K562 (cell line): ENCODE measurements around the gene MAB21L2. TPM values are rescaled to one million over a fixed set of nuclear protein-coding genes. Genes with fewer than 3 reads are reported as not detected.

ENCODE experiments used
- CEBPG ChIP-seq, 3 experiments: fragments of 200-800 bp in 1 of 3; sonication (Bioruptor generic) in 1 of 3; sonication (generic) in 1 of 3; formaldehyde crosslinking in 1 of 3; IDR thresholded peaks in 2 of 3; conservative IDR thresholded peaks in 1 of 3; 2 replicates each; pipeline versions ENCODE4 v1.6.1 to v1.8.0; 2016 to 2022; ENCODE audit warnings: missing compliant biosample characterization in 2 of 3, missing genetic modification characterization in 2 of 3, mild to moderate bottlenecking in 1 of 3, missing genetic modification reagents in 1 of 3
- DPF2 ChIP-seq: fragments of 450-650 bp; IDR thresholded peaks from 2 replicates; pipeline ENCODE4 v1.6.1; 2016
- GATAD2A ChIP-seq: fragments of 450-650 bp; IDR thresholded peaks from 2 replicates; pipeline ENCODE4 v1.6.1; 2017
- MCM3 ChIP-seq: fragments of 450-650 bp; IDR thresholded peaks from 2 replicates; pipeline ENCODE4 v1.6.1; 2016
- MYC ChIP-seq, 2 experiments: fragments of 250-450 bp in 1 of 2; sonication (Bioruptor Pico) in 1 of 2; IDR thresholded peaks; 2 replicates each; pipeline versions ENCODE4 v1.5.1 to v1.6.1; 2012 to 2021; ENCODE audit warnings: low read depth in 2 of 2, borderline replicate concordance in 1 of 2, improper control_type of control experiment in 1 of 2, low read length in 1 of 2, mild to moderate bottlenecking in 1 of 2, moderate library complexity in 1 of 2
- PHF20 ChIP-seq: fragments of 450-650 bp; IDR thresholded peaks from 2 replicates; pipeline ENCODE4 v1.6.1; 2018; ENCODE audit not compliant: partially characterized antibody
- POLR2A ChIP-seq: fragments of 450-650 bp; conservative IDR thresholded peaks from 2 replicates; pipeline ENCODE4 v1.6.1; 2016
- RBM22 ChIP-seq: fragments of 200-400 bp; formaldehyde crosslinking; IDR thresholded peaks from 2 replicates; pipeline ENCODE4 v1.6.1; 2018; ENCODE audit warnings: low read length, low read depth; ENCODE audit not compliant: poor library complexity, severe bottlenecking
- SMARCA5 ChIP-seq: fragments of 450-650 bp; IDR thresholded peaks from 2 replicates; pipeline ENCODE4 v1.6.1; 2016
- SMARCE1 ChIP-seq: fragments of 450-650 bp; IDR thresholded peaks from 2 replicates; pipeline ENCODE4 v1.7.1; 2016; ENCODE audit warnings: mild to moderate bottlenecking
- SRSF9 ChIP-seq: fragments of 200-400 bp; formaldehyde crosslinking; IDR thresholded peaks from 2 replicates; pipeline ENCODE4 v1.6.1; 2017; ENCODE audit warnings: low read depth, low read length, borderline replicate concordance
- TAF15 ChIP-seq: fragments of 200-400 bp; formaldehyde crosslinking; IDR thresholded peaks from 2 replicates; pipeline ENCODE4 v1.6.1; 2017; ENCODE audit warnings: mild to moderate bottlenecking, low read depth, low read length, moderate library complexity
- VEZF1 ChIP-seq: fragments of 200-800 bp; sonication (Bioruptor generic); IDR thresholded peaks from 2 replicates; pipeline ENCODE4 v1.6.1; 2017; ENCODE audit warnings: missing genetic modification characterization, missing compliant biosample characterization
- ZBTB40 ChIP-seq, 2 experiments: fragments of 450-650 bp in 1 of 2; sonication (generic) in 1 of 2; formaldehyde crosslinking in 1 of 2; IDR thresholded peaks; 2 replicates each; pipeline versions ENCODE4 v1.7.1 to v1.9.0; 2016 to 2022; ENCODE audit warnings: inconsistent platforms in 1 of 2, mild to moderate bottlenecking in 1 of 2, missing genetic modification reagents in 1 of 2
- ZC3H4 ChIP-seq: sonication (generic); formaldehyde crosslinking; IDR thresholded peaks from 2 replicates; pipeline ENCODE4 v1.9.0; 2021; ENCODE audit warnings: missing genetic modification reagents, borderline replicate concordance
- ZNF324 ChIP-seq: fragments of 250-450 bp; sonication (Bioruptor Pico); IDR thresholded peaks from 2 replicates; pipeline ENCODE4 v1.4.0; 2020; ENCODE audit warnings: mild to moderate bottlenecking
- polyA plus RNA-seq, 8 experiments: library from polyadenylated mRNA; depleted of rRNA in 4 of 8; stranded (reverse) in 5 of 8; unstranded in 3 of 8; fragments of >200 nt; fragmentation: Nextera tagmentation in 2 of 8; fragmentation: Illumina TruSeq in 1 of 8; extraction: Ambion mirVana in 2 of 8; extraction: Trizol in 1 of 8; gene quantifications; 2 replicates each; pipeline versions ENCODE4 v1.2.1 to v1.2.3, GENCODE V29; 2011 to 2014; ENCODE audit warnings: inconsistent platforms in 1 of 8, missing spikeins in 1 of 8
- total RNA-seq, 7 experiments: library from RNA; depleted of rRNA in 6 of 7; stranded (reverse); fragments of >200 nt in 6 of 7; fragmentation: Illumina TruSeq in 2 of 7; extraction: Trizol in 2 of 7; gene quantifications; 2 replicates each; pipeline versions ENCODE4 v1.2.1 to v1.2.3, GENCODE V29; 2011 to 2021; ENCODE audit warnings: low replicate concordance in 1 of 7

MAB21L2 gene
- total and polyA plus RNA-seq, 9 of the 15 experiments (the other 6 are each of a cell fraction or from before 2014, with no cell fraction given): not detected

GRCh38 chr4:150547154-150547838, 34.7 kb upstream of the MAB21L2 start (continued):
- TF ChIP-seq SMARCE1 (peak; percentile 50; the same call in 1 of the 2 replicates), POLR2A (no peak), SMARCA5 (peak; percentile 45; the same call in 1 of the 2 replicates), ZNF324 (CRISPR knock-in tag) (no peak), CEBPG (CRISPR knock-in tag; IDR thresholded peaks at IDR 0.05) (no peak), CEBPG (tag; conservative IDR thresholded peaks at IDR 0.05 in 1 of 2, IDR thresholded peaks at IDR 0.05 in 1 of 2) (0 out of 4 replicates have a peak, but pooled peaks of 1 of the 2 experiments have one; percentile 21), GATAD2A (0 out of 2 replicates have a peak, but pooled peaks have one; percentile 47), ZBTB40 (IDR thresholded peaks at IDR 0.05) (0 out of 2 replicates have a peak, but pooled peaks have one; percentile 8), ZBTB40 (CRISPR knock-in tag; IDR thresholded peaks at IDR 0.05) (no peak), VEZF1 (CRISPR knock-in tag) (no peak), MCM3 (no peak), RBM22 (no peak), MYC (IDR thresholded peaks at IDR 0.05; ENCODE audit: low read depth, low read length) (no peak), MYC (CRISPR knock-in tag; IDR thresholded peaks at IDR 0.05; ENCODE audit: borderline replicate concordance, low read depth) (no peak), DPF2 (peak; percentile 69), SRSF9 (no peak), PHF20 (no peak), TAF15 (no peak), ZC3H4 (CRISPR knock-in tag) (no peak)
